Myocyte (in vitro differentiated cells): Measurements from ENCODE around the gene LRR1. TPM values are rescaled to one million over a fixed set of nuclear protein-coding genes. Genes with fewer than 3 reads are reported as not detected.
"Not testable (repeated sequence)": the region's sequence is repeated elsewhere in the genome, so short reads cannot be mapped to it uniquely, and the experiment has no call there.

Experiments used
- DNase-seq: peaks from one replicate; pipeline ENCODE4 v3.0.0-alpha.2; 2012; ENCODE audit warnings: low read depth
- total RNA-seq: library from RNA; depleted of rRNA; stranded (reverse); fragments of >200 nt; gene quantifications from 2 replicates; pipeline ENCODE4 v1.2.3, GENCODE V29; 2014

Gene LRR1
- total RNA-seq, 1 donor from 2014 or later = 9.1 TPM

DNA sequence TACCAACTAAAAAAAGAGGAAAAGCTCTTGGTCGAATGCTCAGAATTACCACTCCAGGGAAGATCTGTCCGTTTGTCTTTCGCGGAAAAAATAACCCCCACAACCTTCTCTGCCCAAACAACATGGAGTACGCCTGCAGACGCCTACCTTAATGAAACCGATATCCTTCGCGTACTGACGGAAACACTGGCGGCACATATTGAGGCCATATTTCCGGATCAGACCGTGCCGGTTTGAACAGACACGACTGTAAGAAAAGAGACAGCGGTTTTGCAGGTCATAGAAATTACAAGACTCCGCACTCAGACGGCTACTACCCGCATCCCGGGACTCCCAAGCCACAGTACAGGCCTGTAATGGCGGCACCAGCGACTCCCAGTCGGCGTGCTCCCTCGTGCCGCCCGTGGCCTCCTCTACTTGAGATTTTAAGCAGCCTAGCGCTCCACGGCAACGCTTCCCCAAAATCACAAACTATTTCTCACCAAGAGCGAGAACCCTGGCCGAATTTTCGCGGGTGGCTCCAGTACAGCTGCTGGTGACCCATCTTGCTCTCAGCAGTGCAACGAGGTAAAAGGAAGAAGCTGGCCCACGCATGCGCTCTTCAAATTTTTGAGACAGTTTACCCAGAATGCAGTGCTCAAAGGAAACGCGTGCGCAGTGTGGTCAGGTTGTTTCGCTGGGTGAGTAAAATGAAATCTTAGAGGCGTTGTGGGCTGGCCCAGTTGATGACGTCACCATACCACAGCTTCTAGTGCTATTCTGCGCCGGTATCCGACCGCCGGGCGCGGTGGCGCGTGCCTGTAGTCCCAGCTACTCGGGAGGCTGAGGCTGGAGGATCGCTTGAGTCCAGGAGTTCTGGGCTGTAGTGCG is 12.7 kb upstream of the LRR1 start, which contains the start of gene RPS29:
Gene RPS29 (minus strand): TSS at position 578 of the 870 bp plus-strand sequence. CDS start 34 bp downstream, at position 544.
- peak; percentile 100 for DNase-seq

GRCh38 chr14:49586673-49587460 is 11.9 kb upstream of the LRR1 start:
- DNase-seq = peak; percentile 78

GRCh38 chr14:49589387-49589786 is 9.4 kb upstream of the LRR1 start:
- no peak for DNase-seq

- no peak for DNase-seq
Observed at GRCh38 chr14:49593016-49593415, 5.7 kb upstream of the LRR1 start.

GRCh38 chr14:49594347-49595091 is 4.2 kb upstream of the LRR1 start:
- no peak for DNase-seq

GRCh38 chr14:49598189-49598484 is 603 bp upstream of the LRR1 start:
- DNase-seq = no peak

- no peak for DNase-seq
Observed at GRCh38 chr14:49607583-49607982, 8.8 kb downstream of the LRR1 start.

DNA sequence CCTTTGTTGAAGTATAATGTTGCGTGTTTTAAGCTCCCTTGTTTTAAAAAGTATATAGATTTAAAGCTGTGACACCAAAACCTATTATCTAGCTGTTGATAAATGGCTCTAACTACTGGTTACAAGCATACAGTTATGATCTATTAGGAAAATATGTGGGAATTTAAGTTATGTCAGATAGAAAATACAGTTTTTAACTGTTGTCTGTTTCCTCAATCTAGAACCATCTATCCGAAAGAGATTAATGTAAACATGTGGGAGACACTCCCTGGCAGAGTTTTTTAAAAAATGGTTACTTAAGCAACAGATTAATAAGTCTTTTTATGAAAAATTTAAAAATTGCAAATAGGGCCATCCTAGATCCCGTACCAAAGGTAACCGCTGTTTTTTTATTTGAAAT is 13.5 kb downstream of the LRR1 start:
- DNase-seq = no peak

DNA sequence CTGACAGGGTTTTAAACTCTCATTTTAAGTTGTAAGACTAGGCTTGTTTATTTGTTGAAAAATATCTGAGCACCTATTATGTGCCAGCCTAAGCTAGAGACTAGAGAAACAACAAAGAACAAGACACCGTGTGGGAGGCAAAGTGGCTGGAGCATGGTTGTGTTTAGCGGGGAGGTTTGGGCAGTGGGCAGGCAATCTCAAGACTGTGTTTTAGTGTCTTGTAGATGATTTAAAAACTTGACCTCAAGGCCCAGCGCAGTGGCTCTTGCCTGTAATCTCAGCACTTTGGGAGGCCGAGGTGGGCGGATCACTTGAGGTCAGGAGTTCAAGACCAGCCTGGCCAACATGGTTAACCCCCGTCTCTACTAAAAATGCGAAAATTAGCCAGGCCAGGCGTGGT is 13.9 kb downstream of the LRR1 start:
- no peak for DNase-seq

DNA sequence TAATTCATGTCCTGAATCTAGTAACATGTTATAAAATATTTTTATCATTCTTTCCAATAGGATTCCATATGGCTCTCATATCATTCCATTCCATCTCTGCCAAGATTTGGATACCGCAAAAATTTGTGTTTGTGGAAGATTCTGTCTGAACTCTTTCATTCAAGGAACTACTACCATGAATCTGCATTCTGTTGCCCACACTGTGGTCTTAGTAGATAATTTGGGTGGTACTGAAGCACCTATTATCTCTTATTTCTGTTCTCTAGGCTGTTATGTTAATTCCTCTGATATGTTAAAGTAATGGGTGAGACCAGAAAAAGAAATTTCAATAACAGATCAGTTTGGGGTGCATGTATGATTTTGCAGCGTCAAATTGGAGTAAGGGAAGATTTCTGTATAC is 15.5 kb downstream of the LRR1 start:
- no peak for DNase-seq

GRCh38 chr14:49615776-49616175 is 17.0 kb downstream of the LRR1 start:
- DNase-seq = no peak

- no peak for DNase-seq
Observed at GRCh38 chr14:49617852-49618519, 19.2 kb downstream of the LRR1 start.

DNA sequence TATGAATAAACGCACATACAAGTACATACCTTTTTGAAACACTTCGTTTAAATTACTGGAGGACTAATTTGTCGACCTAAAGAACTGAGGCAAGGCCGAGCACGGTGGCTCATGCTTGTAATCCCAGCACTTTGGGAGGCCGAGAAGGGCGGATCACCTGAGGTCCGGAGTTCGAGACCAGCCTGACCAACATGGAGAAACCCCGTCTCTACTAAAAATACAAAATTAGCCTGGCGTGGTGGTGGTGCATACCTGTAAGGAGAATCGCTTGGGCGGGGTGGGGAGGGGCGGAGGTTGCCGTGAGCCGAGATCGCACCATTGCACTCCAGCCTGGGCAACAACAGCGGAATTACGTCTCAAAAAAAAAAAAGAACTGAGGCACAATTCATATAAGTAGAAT is 20.5 kb downstream of the LRR1 start:
- DNase-seq = not testable (repeated sequence)

- no peak for DNase-seq
Observed at GRCh38 chr14:49619730-49620129, 21.0 kb downstream of the LRR1 start.

DNA sequence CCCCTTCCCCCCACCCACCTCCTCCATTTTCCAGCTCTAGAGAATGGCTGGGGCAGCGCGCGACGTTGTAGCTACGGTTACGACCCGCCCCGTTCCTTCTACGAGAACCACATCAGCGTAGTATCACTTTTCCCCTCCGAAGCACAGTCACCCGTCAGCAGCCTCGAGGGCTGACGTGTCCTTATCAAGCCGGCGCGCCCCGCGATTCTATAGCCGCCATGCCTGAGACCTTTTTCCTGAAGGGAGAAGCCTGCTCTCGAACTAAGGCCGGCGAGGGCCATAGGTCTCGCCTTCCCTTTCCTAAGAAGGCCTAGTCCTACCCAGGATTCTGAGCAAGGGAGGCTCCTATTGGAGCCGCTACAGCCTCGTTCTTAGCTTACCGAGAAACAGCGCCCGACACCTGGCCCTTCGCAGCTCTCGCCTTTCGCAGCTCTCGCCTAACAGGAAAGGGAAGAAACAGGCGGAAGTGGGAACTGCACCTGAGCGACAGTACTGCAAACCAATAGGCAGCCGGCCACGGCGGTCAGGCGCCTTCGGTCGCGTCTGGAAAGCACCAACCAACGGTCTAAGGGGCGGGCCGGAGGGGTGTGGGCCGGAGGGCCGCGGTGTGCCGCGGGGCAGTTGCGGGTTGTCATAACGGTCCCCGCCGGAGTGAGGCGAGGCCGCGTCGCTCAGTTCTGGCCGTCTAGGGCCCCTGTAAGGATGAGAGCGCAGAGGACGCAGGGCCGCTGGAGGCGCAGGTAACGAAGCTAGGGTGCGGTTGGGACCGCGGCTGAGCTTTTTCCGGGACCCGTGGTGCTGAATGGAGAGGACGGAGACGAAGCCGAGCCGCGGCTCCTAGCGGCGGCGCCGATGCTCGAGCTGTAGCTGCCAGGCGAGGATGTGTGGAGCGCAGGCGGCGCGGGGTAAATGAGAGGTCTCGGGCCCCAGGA is 21.7 kb downstream of the LRR1 start, which contains the start of the genes MGAT2 and RPL36AL:
Gene MGAT2 (plus strand): TSS at position 618 of the 932 bp plus-strand sequence. CDS start 470 bp downstream, outside the sequence.
Gene RPL36AL (minus strand): TSS at position 445 of the 932 bp plus-strand sequence. CDS start 1,522 bp downstream, outside the sequence.
- DNase-seq = peak; percentile 98

DNA sequence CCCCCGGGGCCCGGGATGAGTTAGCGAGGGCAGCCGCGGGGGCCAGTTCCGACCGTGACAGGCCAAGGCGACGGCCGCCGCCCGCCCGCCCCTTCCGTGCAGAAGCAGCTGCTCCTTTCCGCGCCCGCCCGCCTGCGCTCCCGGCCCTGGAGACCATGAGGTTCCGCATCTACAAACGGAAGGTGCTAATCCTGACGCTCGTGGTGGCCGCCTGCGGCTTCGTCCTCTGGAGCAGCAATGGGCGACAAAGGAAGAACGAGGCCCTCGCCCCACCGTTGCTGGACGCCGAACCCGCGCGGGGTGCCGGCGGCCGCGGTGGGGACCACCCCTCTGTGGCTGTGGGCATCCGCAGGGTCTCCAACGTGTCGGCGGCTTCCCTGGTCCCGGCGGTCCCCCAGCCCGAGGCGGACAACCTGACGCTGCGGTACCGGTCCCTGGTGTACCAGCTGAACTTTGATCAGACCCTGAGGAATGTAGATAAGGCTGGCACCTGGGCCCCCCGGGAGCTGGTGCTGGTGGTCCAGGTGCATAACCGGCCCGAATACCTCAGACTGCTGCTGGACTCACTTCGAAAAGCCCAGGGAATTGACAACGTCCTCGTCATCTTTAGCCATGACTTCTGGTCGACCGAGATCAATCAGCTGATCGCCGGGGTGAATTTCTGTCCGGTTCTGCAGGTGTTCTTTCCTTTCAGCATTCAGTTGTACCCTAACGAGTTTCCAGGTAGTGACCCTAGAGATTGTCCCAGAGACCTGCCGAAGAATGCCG is 22.6 kb downstream of the LRR1 start:
- DNase-seq = peak; percentile 81

- DNase-seq = no peak
Observed at GRCh38 chr14:49622022-49622607, 23.4 kb downstream of the LRR1 start.

DNA sequence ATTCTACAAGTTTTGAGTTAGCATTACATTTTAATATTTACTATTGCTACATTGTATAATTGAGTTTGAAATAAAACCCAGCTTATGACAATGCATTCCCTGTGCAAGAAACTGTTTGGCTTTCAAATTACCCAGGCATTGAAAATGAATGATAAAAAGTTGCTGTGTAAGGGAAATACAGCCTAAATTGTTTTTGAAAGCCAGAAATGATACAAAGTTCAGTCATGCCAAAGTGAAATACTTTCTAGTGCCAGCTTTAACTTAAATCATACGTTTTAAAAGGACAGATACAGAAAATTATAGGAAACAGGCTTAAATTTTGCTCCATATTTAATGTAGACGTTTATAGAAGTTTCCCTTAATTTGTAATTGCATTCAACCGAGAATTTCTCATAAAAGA is 24.6 kb downstream of the LRR1 start:
- DNase-seq = no peak
